IMR-90 (cell line): ENCODE measurements around the gene SLX4IP. TPM values are rescaled to one million over a fixed set of nuclear protein-coding genes. Genes with fewer than 3 reads are reported as not detected.

Experiments used
- ATAC-seq: fragments of 200-7000 bp; cut with Tn5 transposase; 2 replicates; pipeline ENCODE4 v1.9.1; 2020; ENCODE audit warnings: low read depth, mild to moderate bottlenecking, moderate library complexity
- BruUV-seq: library from RNA; stranded (reverse); fragments of 400-500 nt; replicated peaks from 2 replicates; lab custom pipeline; 2021; lab: Mats Ljungman, UMichigan
- CTCF ChIA-PET: fragments of 300-600 bp; formaldehyde crosslinking; extraction: SDS; loops from one replicate; lab custom pipeline; 2021; ENCODE audit warnings: antibody characterized with exemption; lab: Yijun Ruan, JAX
- POLR2A ChIA-PET: fragments of 300-600 bp; sonication (Branson Sonifier 250); formaldehyde crosslinking; loops from one replicate; lab custom pipeline; 2022; ENCODE audit warnings: antibody characterized with exemption; ENCODE audit not compliant: unreplicated experiment; lab: Charles Lee
- DNase-seq: peaks from one replicate; pipeline ENCODE4 v3.0.0; 2013
- H2AFZ ChIP-seq: replicated peaks from 2 replicates; pipeline ENCODE3; 2013; ENCODE audit warnings: low read length, mild to moderate bottlenecking; ENCODE audit not compliant: poor library complexity
- H2AK5ac ChIP-seq: 2 replicates; pipeline ENCODE4 v1.6.1; 2013; ENCODE audit warnings: low read depth, low read length, inconsistent platforms
- H2AK9ac ChIP-seq: replicated peaks from 2 replicates; pipeline ENCODE3; 2013; ENCODE audit warnings: mild to moderate bottlenecking, low read depth, low read length, moderate library complexity; ENCODE audit not compliant: poor library complexity
- H2BK120ac ChIP-seq: 2 replicates; pipeline ENCODE4 v1.6.1; 2013; ENCODE audit warnings: low read depth, low read length, inconsistent platforms
- H2BK15ac ChIP-seq: 3 replicates; pipeline ENCODE4 v1.6.1; 2013; ENCODE audit warnings: low read depth, low read length, inconsistent platforms
- H2BK20ac ChIP-seq: 2 replicates; pipeline ENCODE4 v1.6.1; 2013; ENCODE audit warnings: low read depth, mild to moderate bottlenecking, inconsistent platforms, low read length, moderate library complexity
- H2BK5ac ChIP-seq: 2 replicates; pipeline ENCODE4 v1.6.1; 2013; ENCODE audit warnings: mild to moderate bottlenecking, low read depth, low read length, inconsistent platforms; ENCODE audit not compliant: poor library complexity, severe bottlenecking
- H3K14ac ChIP-seq: replicated peaks from 2 replicates; pipeline ENCODE4 v1.6.1; 2013; ENCODE audit warnings: low read depth, low read length, inconsistent platforms
- H3K18ac ChIP-seq: 2 replicates; pipeline ENCODE4 v1.6.1; 2013; ENCODE audit warnings: low read depth, low read length, control low read depth
- H3K23ac ChIP-seq: 2 replicates; pipeline ENCODE4 v1.6.1; 2013; ENCODE audit warnings: low read depth, low read length, inconsistent platforms
- H3K27ac ChIP-seq: 2 replicates; pipeline ENCODE4 v1.5.1; 2013; ENCODE audit warnings: mild to moderate bottlenecking, control low read depth, low read length; ENCODE audit not compliant: insufficient read depth
- H3K27me3 ChIP-seq: 2 replicates; pipeline ENCODE4 v1.6.1; 2013; ENCODE audit warnings: low read length; ENCODE audit not compliant: control insufficient read depth, insufficient read depth
- H3K36me3 ChIP-seq: 2 replicates; pipeline ENCODE4 v1.6.1; 2013; ENCODE audit warnings: low read length, mixed read lengths; ENCODE audit not compliant: control insufficient read depth, insufficient read depth
- H3K4ac ChIP-seq: 2 replicates; pipeline ENCODE4 v1.6.1; 2013; ENCODE audit warnings: low read depth, low read length, inconsistent platforms
- H3K4me1 ChIP-seq: 2 replicates; pipeline ENCODE4 v1.6.1; 2013; ENCODE audit warnings: low read length, mixed read lengths; ENCODE audit not compliant: control insufficient read depth, insufficient read depth
- H3K4me2 ChIP-seq: 2 replicates; pipeline ENCODE4 v1.6.1; 2013; ENCODE audit warnings: low read depth, mild to moderate bottlenecking, control low read depth, low read length, moderate library complexity
- H3K4me3 ChIP-seq: 2 replicates; pipeline ENCODE4 v1.5.1; 2013; ENCODE audit warnings: low read depth, mild to moderate bottlenecking, control low read depth, low read length, moderate library complexity; ENCODE audit not compliant: insufficient read depth
- H3K56ac ChIP-seq: 2 replicates; pipeline ENCODE4 v1.6.1; 2013; ENCODE audit warnings: low read length, inconsistent platforms; ENCODE audit not compliant: insufficient read depth; ENCODE audit errors: extremely low read depth
- H3K79me1 ChIP-seq, 2 experiments: 2 replicates each; pipeline ENCODE4 v1.6.1; 2013; ENCODE audit warnings: low read length in 2 of 2, inconsistent platforms in 1 of 2, low read depth in 1 of 2
- H3K9ac ChIP-seq: 2 replicates; pipeline ENCODE4 v1.6.1; 2013; ENCODE audit warnings: low read depth, low read length, control low read depth
- H3K9me1 ChIP-seq: 2 replicates; pipeline ENCODE4 v1.6.1; 2013; ENCODE audit warnings: low read length, inconsistent platforms; ENCODE audit not compliant: insufficient read depth
- H3K9me3 ChIP-seq: 2 replicates; pipeline ENCODE4 v1.6.1; 2013; ENCODE audit warnings: low read length; ENCODE audit not compliant: control insufficient read depth, insufficient read depth
- H4K20me1 ChIP-seq: 2 replicates; pipeline ENCODE4 v1.6.1; 2013; ENCODE audit warnings: low read length, inconsistent platforms; ENCODE audit not compliant: insufficient read depth
- H4K5ac ChIP-seq: 2 replicates; pipeline ENCODE4 v1.6.1; 2013; ENCODE audit warnings: mild to moderate bottlenecking, low read depth, low read length, control low read depth
- H4K8ac ChIP-seq, 2 experiments: 2 replicates each; pipeline ENCODE4 v1.6.1; 2013; ENCODE audit warnings: low read depth in 2 of 2, low read length in 2 of 2, control low read depth in 1 of 2, inconsistent platforms in 1 of 2
- H4K91ac ChIP-seq: 2 replicates; pipeline ENCODE4 v1.6.1; 2013; ENCODE audit warnings: low read depth, low read length, inconsistent platforms; ENCODE audit not compliant: insufficient read depth
- BHLHE40 ChIP-seq: fragments of 150-350 bp; IDR thresholded peaks from 2 replicates; pipeline ENCODE4 v1.6.1; 2016; ENCODE audit warnings: mild to moderate bottlenecking, low read depth, low read length
- CEBPB ChIP-seq: IDR thresholded peaks from 2 replicates; pipeline ENCODE4 v1.6.1; 2012; ENCODE audit warnings: low read depth, low read length, improper control_type of control experiment
- CHD1 ChIP-seq: IDR thresholded peaks from 2 replicates; pipeline ENCODE4 v1.6.1; 2012; ENCODE audit warnings: low read depth, low read length, improper control_type of control experiment
- FOS ChIP-seq: fragments of 150-350 bp; IDR thresholded peaks from 2 replicates; pipeline ENCODE4 v1.6.1; 2016; ENCODE audit warnings: low read depth, low read length
- MAZ ChIP-seq: IDR thresholded peaks from 2 replicates; pipeline ENCODE4 v1.6.1; 2012; ENCODE audit warnings: low read depth, mild to moderate bottlenecking, low read length, improper control_type of control experiment, moderate library complexity, borderline replicate concordance
- MXI1 ChIP-seq: IDR thresholded peaks from 2 replicates; pipeline ENCODE4 v1.6.1; 2012; ENCODE audit warnings: low read depth, mild to moderate bottlenecking, low read length, moderate library complexity, borderline replicate concordance
- NFE2L2 ChIP-seq: fragments of 150-350 bp; IDR thresholded peaks from 2 replicates; pipeline ENCODE4 v1.6.1; 2016; ENCODE audit warnings: low read depth, mild to moderate bottlenecking, low read length
- POLR2A ChIP-seq: IDR thresholded peaks from 2 replicates; pipeline ENCODE4 v1.6.1; 2012; ENCODE audit warnings: mild to moderate bottlenecking, low read depth, low read length
- RAD21 ChIP-seq: IDR thresholded peaks from 2 replicates; pipeline ENCODE4 v1.6.1; 2012; ENCODE audit warnings: low read length, improper control_type of control experiment
- RFX5 ChIP-seq: IDR thresholded peaks from 2 replicates; pipeline ENCODE4 v1.8.0; 2012; ENCODE audit warnings: low read depth, mild to moderate bottlenecking, low read length, moderate library complexity
- SMC3 ChIP-seq: fragments of 150-350 bp; IDR thresholded peaks from 2 replicates; pipeline ENCODE4 v1.6.1; 2016; ENCODE audit warnings: low read depth, mild to moderate bottlenecking, antibody characterized with exemption, low read length, moderate library complexity
- WGBS, 2 experiments: methylation state at CpG; one replicate each; pipeline versions ENCODE4 v1.1.5 to v1.1.7; 2013; ENCODE audit warnings: missing lambda C conversion rate in 2 of 2; ENCODE audit not compliant: insufficient read length in 1 of 2; ENCODE audit errors: extremely low coverage in 2 of 2; 5-methylcytosine and 5-hydroxymethylcytosine counted together
- dilution Hi-C: fragments of 300-500 bp; cut with HindIII; formaldehyde crosslinking; loops from one replicate; pipeline ENCODE4 v1.14.3; 2018; ENCODE audit warnings: low sequenced_read_pairs; ENCODE audit not compliant: unreplicated experiment
- in situ Hi-C: fragments of 300-500 bp; cut with MboI; formaldehyde crosslinking; loops from 3 replicates; pipeline ENCODE4 v1.14.3; 2019; ENCODE audit warnings: low sequenced_read_pairs, inconsistent platforms, mixed read lengths
- intact Hi-C: fragments of 100-400 bp; cut with micrococcal nuclease; formaldehyde crosslinking; loops from 2 replicates; pipeline ENCODE4 v1.10.0; 2022
- polyA plus RNA-seq, 3 experiments: library from polyadenylated mRNA; depleted of rRNA; stranded (reverse); fragments of >200 nt; gene quantifications; 2 replicates each; pipeline ENCODE4 v1.2.3, GENCODE V29; 2012; ENCODE audit warnings: low replicate concordance in 1 of 3
- total RNA-seq: library from RNA; depleted of rRNA; stranded (reverse); fragments of >200 nt; gene quantifications from 2 replicates; pipeline ENCODE4 v1.2.3, GENCODE V29; 2012
- TF ChIP-seq, protein P1 (sequence below): fragments of 150-350 bp; IDR thresholded peaks from 2 replicates; pipeline ENCODE4 v1.6.1; 2017; ENCODE audit warnings: mild to moderate bottlenecking, antibody characterized with exemption, low read length, low read depth
- TF ChIP-seq, protein P2 (sequence below): conservative IDR thresholded peaks from 2 replicates; pipeline ENCODE4 v1.5.1; 2012; ENCODE audit warnings: mild to moderate bottlenecking, low read depth, low read length, improper control_type of control experiment

The SLX4IP gene
- total and polyA plus RNA-seq, 2 of the 4 experiments (the other 2 are of a cell fraction): 1.3 to 5.9 TPM

DNA sequence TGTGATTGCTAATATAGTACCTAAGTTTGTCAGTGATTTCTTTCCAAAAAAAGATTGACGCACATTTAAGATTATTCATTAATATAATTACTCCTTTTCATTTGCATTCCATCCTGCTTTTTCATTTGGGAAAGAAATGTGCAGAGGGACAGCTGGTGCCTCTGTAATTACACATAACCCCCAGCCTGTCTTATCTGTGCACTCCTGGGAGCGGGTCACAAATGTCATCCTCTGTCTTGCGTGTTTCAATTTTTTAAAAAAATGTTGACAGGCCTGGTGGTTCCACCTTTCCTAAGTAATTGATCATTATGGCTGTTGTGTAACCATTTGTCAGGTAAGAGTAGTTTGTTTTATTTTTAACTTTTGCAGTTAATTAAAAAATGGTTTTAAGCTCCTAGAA is 92.7 kb downstream of the SLX4IP start:
- H3K18ac ChIP-seq: no peak overlapping the region
- intact Hi-C loops (no loop called here), in situ Hi-C loops (loop anchor here (25.0 kb wide), 1 partner anchor 540 kb away; no protein-coding TSS in a partner anchor), dilution Hi-C loops (no loop called here)
- no peak overlapping the region for H2AK9ac ChIP-seq
- TF ChIP-seq BHLHE40 (no peak), CEBPB (no peak), FOS (no peak), MAZ (no peak), NFE2L2 (no peak), SMC3 (no peak), RAD21 (no peak), POLR2A (no peak), CHD1 (no peak), RFX5 (no peak), MXI1 (no peak)
- TF ChIP-seq, protein P1, sequence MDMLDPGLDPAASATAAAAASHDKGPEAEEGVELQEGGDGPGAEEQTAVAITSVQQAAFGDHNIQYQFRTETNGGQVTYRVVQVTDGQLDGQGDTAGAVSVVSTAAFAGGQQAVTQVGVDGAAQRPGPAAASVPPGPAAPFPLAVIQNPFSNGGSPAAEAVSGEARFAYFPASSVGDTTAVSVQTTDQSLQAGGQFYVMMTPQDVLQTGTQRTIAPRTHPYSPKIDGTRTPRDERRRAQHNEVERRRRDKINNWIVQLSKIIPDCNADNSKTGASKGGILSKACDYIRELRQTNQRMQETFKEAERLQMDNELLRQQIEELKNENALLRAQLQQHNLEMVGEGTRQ: no peak
- TF ChIP-seq, protein P2, sequence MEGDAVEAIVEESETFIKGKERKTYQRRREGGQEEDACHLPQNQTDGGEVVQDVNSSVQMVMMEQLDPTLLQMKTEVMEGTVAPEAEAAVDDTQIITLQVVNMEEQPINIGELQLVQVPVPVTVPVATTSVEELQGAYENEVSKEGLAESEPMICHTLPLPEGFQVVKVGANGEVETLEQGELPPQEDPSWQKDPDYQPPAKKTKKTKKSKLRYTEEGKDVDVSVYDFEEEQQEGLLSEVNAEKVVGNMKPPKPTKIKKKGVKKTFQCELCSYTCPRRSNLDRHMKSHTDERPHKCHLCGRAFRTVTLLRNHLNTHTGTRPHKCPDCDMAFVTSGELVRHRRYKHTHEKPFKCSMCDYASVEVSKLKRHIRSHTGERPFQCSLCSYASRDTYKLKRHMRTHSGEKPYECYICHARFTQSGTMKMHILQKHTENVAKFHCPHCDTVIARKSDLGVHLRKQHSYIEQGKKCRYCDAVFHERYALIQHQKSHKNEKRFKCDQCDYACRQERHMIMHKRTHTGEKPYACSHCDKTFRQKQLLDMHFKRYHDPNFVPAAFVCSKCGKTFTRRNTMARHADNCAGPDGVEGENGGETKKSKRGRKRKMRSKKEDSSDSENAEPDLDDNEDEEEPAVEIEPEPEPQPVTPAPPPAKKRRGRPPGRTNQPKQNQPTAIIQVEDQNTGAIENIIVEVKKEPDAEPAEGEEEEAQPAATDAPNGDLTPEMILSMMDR: no peak
- H4K8ac ChIP-seq: no peak overlapping the region
- no peaks in the 10 kb centered on the region for H3K27me3 ChIP-seq
- H3K4me2 ChIP-seq: no peak overlapping the region
- no peak overlapping the region for H3K56ac ChIP-seq
- no peak for ATAC-seq
- no CpG with 5 or more reads among the region's 3 CpGs for WGBS, 2 experiments
- H2AFZ ChIP-seq: no peak overlapping the region
- peaks cover 6% of the 10 kb centered on the region; the same call in 1 of the 2 replicates for H3K9me1 ChIP-seq
- H3K4me3 ChIP-seq: no peak overlapping the region
- no peak overlapping the region for H2BK15ac ChIP-seq
- H2BK120ac ChIP-seq: no peak overlapping the region
- no peak overlapping the region for H3K27ac ChIP-seq
- H3K4me1 ChIP-seq: peaks cover 9% of the 10 kb centered on the region
- no peak overlapping the region for H4K91ac ChIP-seq
- H4K5ac ChIP-seq: no peak overlapping the region
- no peak for DNase-seq
- H3K9ac ChIP-seq: no peak overlapping the region
- no peak overlapping the region for H2BK20ac ChIP-seq
- H2AK5ac ChIP-seq: no peak overlapping the region
- BruUV-seq: no TSS peak
- peaks cover 5 to 21% of the 10 kb centered on the region in 2 experiments; a peak in 3 of 4 replicates for H3K79me1 ChIP-seq
- ChIA-PET CTCF (interaction anchor here (1.7 kb wide), 1 partner anchor 8 kb away, joined by 3 read pairs; no protein-coding TSS in a partner anchor), POLR2A (no interaction called here)
- no peak overlapping the region for H3K14ac ChIP-seq
- H4K20me1 ChIP-seq: no peaks in the 10 kb centered on the region
- no peak overlapping the region for H3K4ac ChIP-seq
- no peaks in the 10 kb centered on the region for H3K9me3 ChIP-seq
- H3K36me3 ChIP-seq: no peaks in the 10 kb centered on the region
- H2BK5ac ChIP-seq: no peak overlapping the region
- H3K23ac ChIP-seq: no peak overlapping the region
